Body of pancreas (tissue), 4 donors: ENCODE data around the gene MAP4K4. TPM values are rescaled to one million over a fixed set of nuclear protein-coding genes. Genes with fewer than 3 reads are reported as not detected.

Source experiments
- ATAC-seq: fragments of 150-250 bp; one replicate; pipeline ENCODE4 v1.9.1; 2016
- DNase-seq, 4 donors: peaks; one replicate each; pipeline ENCODE4 v3.0.0-alpha.2; 2019
- H3K27ac ChIP-seq, 4 donors: fragments of 200-600 bp; sonication (generic); 1 replicate in 3 of 4; 2 replicates in 1 of 4; pipeline versions ENCODE4 v1.5.1 to v1.6.1; 2016 to 2019; ENCODE audit warnings: mild to moderate bottlenecking in 1 of 4, mixed read lengths in 1 of 4, moderate library complexity in 1 of 4
- H3K27me3 ChIP-seq, 2 donors: fragments of 200-600 bp; sonication (generic); one replicate each; pipeline ENCODE4 v1.6.0; 2016; ENCODE audit warnings: mild to moderate bottlenecking in 1 of 2
- H3K36me3 ChIP-seq, 2 donors: fragments of 200-600 bp; sonication (generic); replicated peaks in 1 of 2; 2 replicates each; pipeline ENCODE4 v1.5.1; 2016; ENCODE audit warnings: low read depth in 2 of 2; ENCODE audit not compliant: insufficient read depth in 1 of 2
- H3K4me1 ChIP-seq: fragments of 200-600 bp; sonication (generic); one replicate; pipeline ENCODE4 v1.6.0; 2016
- H3K4me3 ChIP-seq, 2 donors: fragments of 200-600 bp; sonication (generic); 1 replicate in 1 of 2; 2 replicates in 1 of 2; pipeline ENCODE4 v1.5.1; 2016 to 2019
- H3K9me3 ChIP-seq, 3 donors: fragments of 200-600 bp; sonication (generic); 1 replicate in 2 of 3; 2 replicates in 1 of 3; pipeline ENCODE4 v1.5.1; 2016
- POLR2A ChIP-seq, 3 donors: fragments of 450-650 bp; IDR thresholded peaks; one replicate each; pipeline ENCODE4 v1.6.1; 2016; ENCODE audit warnings: antibody characterized with exemption in 3 of 3, mild to moderate bottlenecking in 2 of 3
- WGBS, 2 donors: methylation state at CpG; one replicate each; pipeline ENCODE4 v1.1.5; 2017; 5-methylcytosine and 5-hydroxymethylcytosine counted together
- intact Hi-C: fragments of 100-400 bp; cut with DNase I; formaldehyde crosslinking; loops from one replicate; pipeline ENCODE4 v1.15.1; 2023
- total RNA-seq, 2 donors: library from RNA; depleted of rRNA; stranded (reverse); fragments of >200 nt; gene quantifications; one replicate each; pipeline ENCODE4 v1.1.0, GENCODE V29; 2016
- TF ChIP-seq, protein P1 (sequence below), 7 experiments: fragments of 450-650 bp in 4 of 7; fragments of 200-600 bp in 3 of 7; sonication (generic) in 3 of 7; IDR thresholded peaks; one replicate each; pipeline ENCODE4 v1.5.1; 2016 to 2019; ENCODE audit warnings: antibody characterized with exemption in 7 of 7

The MAP4K4 gene
- total RNA-seq, 2 donors from 2014 or later, result 22.1 to 25.1 TPM

DNA sequence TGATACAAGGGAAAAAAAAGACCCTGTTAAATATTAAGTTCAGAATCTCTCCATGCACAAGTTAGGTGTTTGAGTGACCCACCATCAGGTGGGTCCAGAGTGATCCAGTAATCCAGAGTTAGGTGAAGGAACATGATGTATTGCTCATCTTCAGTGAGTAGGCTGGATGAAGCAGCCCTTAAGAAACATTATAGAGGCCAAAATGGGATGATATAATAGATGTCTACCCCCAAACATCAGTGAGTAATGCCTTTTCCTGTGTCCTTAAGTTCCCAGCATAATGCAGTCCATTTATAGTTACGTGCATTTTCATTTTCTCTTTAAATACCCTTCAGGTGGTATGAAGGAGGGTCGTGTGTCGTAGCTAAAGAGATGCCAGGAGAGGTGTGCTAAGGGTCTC lies 89.6 kb downstream of the MAP4K4 start:
- H3K27me3 ChIP-seq, result no peaks in the 10 kb centered on the region
- no peaks in the 10 kb centered on the region for H3K9me3 ChIP-seq
- 90 to 93% methylated on average over 3 of the region's 3 CpGs for WGBS, 2 donors
- H3K27ac ChIP-seq, result no peak overlapping the region
- DNase-seq, result no peak
- TF ChIP-seq, protein P1, sequence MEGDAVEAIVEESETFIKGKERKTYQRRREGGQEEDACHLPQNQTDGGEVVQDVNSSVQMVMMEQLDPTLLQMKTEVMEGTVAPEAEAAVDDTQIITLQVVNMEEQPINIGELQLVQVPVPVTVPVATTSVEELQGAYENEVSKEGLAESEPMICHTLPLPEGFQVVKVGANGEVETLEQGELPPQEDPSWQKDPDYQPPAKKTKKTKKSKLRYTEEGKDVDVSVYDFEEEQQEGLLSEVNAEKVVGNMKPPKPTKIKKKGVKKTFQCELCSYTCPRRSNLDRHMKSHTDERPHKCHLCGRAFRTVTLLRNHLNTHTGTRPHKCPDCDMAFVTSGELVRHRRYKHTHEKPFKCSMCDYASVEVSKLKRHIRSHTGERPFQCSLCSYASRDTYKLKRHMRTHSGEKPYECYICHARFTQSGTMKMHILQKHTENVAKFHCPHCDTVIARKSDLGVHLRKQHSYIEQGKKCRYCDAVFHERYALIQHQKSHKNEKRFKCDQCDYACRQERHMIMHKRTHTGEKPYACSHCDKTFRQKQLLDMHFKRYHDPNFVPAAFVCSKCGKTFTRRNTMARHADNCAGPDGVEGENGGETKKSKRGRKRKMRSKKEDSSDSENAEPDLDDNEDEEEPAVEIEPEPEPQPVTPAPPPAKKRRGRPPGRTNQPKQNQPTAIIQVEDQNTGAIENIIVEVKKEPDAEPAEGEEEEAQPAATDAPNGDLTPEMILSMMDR (IDR thresholded peaks at IDR 0.05), result no peak
- TF ChIP-seq POLR2A (IDR thresholded peaks at IDR 0.05), result no peak
- no peak for ATAC-seq
- H3K36me3 ChIP-seq, result no peaks in the 10 kb centered on the region
- no peak overlapping the region for H3K4me3 ChIP-seq
- intact Hi-C loops, result no loop called here
- peaks cover 8% of the 10 kb centered on the region for H3K4me1 ChIP-seq

DNA sequence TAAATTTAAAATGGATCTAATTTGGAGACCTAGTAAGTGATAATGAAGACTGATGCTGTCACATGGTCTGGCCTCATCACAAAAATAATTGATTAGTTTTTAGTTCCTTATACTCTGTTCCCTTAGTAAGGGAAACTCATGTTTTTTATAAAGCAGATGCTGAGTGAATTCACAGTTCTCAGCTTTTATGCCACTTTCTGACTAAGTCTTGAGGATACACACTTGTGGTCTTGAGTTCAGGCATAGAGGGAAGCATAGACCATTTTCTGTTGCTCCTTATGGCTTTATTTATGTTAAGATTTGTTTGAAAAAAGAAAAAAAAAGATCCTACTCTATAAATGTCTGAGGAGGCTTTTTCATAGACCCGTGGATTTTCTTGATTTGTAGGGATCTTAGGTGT lies 91.1 kb downstream of the MAP4K4 start:
- ATAC-seq (no peak), DNase-seq (no peak)
- intact Hi-C loops, result no loop called here
- H3K27ac ChIP-seq, result no peak overlapping the region
- TF ChIP-seq, protein P1 (IDR thresholded peaks at IDR 0.05), result no peak
- no peak for TF ChIP-seq POLR2A (IDR thresholded peaks at IDR 0.05)
- no peak overlapping the region for H3K4me3 ChIP-seq
- peaks cover 8% of the 10 kb centered on the region for H3K4me1 ChIP-seq
- no peaks in the 10 kb centered on the region for H3K27me3 ChIP-seq
- H3K9me3 ChIP-seq, result no peaks in the 10 kb centered on the region
- 71 to 79% methylated on average over 1 of the region's 1 CpG for WGBS, 2 donors
- no peaks in the 10 kb centered on the region for H3K36me3 ChIP-seq

DNA sequence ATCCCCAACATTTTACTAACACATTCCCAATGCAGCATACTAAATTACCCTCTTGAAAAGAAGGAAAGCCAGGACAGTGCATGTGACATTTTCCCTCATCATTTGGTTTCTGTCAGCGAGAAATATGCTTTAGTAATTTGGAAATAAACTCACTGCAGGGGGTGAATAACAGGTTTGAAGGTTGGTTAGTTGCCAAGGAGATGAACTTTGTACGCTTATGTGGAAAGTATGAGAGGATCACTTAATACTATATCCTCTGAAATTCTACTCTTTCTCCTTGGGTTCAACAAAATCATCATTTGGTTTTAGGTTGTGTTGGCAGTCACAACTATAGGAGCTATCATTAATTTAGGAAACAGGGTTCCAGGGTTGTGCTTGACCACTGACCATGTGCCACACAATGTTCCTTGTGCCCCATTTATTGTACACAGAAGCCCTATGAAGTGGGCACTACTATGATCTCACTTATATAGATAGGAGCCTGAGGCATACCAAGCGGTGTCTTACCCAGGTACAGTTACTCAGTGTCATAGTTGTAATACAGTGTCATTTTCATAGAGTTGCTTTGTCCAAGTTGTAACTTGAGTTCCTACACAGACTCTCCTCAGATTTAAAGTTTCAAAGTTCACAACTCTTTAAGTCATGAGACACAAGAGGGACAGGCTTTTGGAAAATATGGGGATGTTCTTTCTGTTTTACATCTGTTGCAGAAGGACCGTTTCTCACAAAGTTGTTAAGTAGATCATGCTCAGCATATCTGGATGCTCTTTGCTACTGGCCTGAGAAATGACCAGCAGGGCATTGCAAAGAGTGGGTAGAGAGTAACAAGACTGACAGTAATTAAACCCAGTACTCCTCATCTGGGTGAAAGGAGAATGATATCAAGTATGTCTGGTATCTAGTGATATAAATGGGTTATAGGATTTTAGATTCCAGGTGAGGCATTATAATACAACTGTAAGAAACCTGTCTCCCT lies 91.8 kb downstream of the MAP4K4 start:
- intact Hi-C loops, result no loop called here
- no peaks in the 10 kb centered on the region for H3K9me3 ChIP-seq
- 65 to 68% methylated on average over 4 of the region's 4 CpGs for WGBS, 2 donors
- TF ChIP-seq POLR2A (IDR thresholded peaks at IDR 0.05), result no peak
- TF ChIP-seq, protein P1 (IDR thresholded peaks at IDR 0.05), result no peak
- no peaks in the 10 kb centered on the region for H3K36me3 ChIP-seq
- DNase-seq, result no peak
- H3K4me1 ChIP-seq, result peaks cover 8% of the 10 kb centered on the region
- no peak overlapping the region for H3K4me3 ChIP-seq
- peak; percentile 35 for ATAC-seq
- no peaks in the 10 kb centered on the region for H3K27me3 ChIP-seq
- H3K27ac ChIP-seq, result no peak overlapping the region

DNA sequence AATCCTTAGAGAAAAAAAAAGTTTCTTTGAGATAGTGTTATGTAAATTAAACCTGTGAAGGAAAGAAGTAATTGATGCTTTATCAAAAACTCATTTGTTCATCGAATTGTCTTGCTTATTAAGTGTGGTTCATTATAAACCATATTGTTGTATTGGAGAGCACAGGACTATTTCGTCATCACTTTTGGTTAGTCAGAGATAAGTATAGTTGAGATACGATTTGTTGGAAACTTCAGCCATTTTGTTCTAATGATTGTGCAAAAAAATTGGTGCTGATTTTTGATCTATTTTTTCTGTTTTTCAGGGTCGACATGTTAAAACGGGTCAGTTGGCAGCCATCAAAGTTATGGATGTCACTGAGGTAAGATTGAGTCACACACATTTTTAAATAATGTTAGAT lies 92.9 kb downstream of the MAP4K4 start:
- Histone ChIP-seq H3K9me3 (no peaks in the 10 kb centered on the region), H3K4me3 (no peak overlapping the region), H3K27ac (no peak overlapping the region), H3K36me3 (no peaks in the 10 kb centered on the region), H3K4me1 (peaks cover 8% of the 10 kb centered on the region), H3K27me3 (no peaks in the 10 kb centered on the region)
- ATAC-seq, result no peak
- intact Hi-C loops, result no loop called here
- 79 to 84% methylated on average over 5 of the region's 5 CpGs for WGBS, 2 donors
- no peak for TF ChIP-seq POLR2A (IDR thresholded peaks at IDR 0.05)
- TF ChIP-seq, protein P1 (IDR thresholded peaks at IDR 0.05), result no peak
- DNase-seq, result no peak
